Gastroesophageal sphincter (tissue), 4 donors: Measurements from ENCODE around the gene ADGRG3. TPM values are rescaled to one million over a fixed set of nuclear protein-coding genes. Genes with fewer than 3 reads are reported as not detected.

Source experiments
- ATAC-seq: fragments of 150-250 bp; one replicate; pipeline ENCODE4 v1.9.1; 2016; ENCODE audit warnings: mild to moderate bottlenecking, moderate library complexity
- H3K27ac ChIP-seq, 4 donors: fragments of 200-600 bp; sonication (generic) in 3 of 4; 1 replicate in 3 of 4; 2 replicates in 1 of 4; pipeline ENCODE4 v1.5.1; 2016 to 2019
- H3K27me3 ChIP-seq: fragments of 200-600 bp; sonication (generic); one replicate; pipeline ENCODE4 v1.5.1; 2019
- H3K36me3 ChIP-seq, 2 donors: fragments of 200-600 bp; sonication (generic); one replicate each; pipeline ENCODE4 v1.5.1; 2019; ENCODE audit warnings: control low read depth in 1 of 2
- H3K4me1 ChIP-seq, 3 donors: fragments of 200-600 bp; sonication (generic); 1 replicate in 2 of 3; 2 replicates in 1 of 3; pipeline ENCODE4 v1.5.1; 2016 to 2019; ENCODE audit warnings: control low read depth in 2 of 3
- H3K4me3 ChIP-seq, 2 donors: fragments of 200-600 bp; sonication (generic); one replicate each; pipeline ENCODE4 v1.5.1; 2019; ENCODE audit warnings: mild to moderate bottlenecking in 1 of 2, moderate library complexity in 1 of 2
- H3K9me3 ChIP-seq, 3 donors: fragments of 200-600 bp; sonication (generic); one replicate each; pipeline ENCODE4 v1.5.1; 2017 to 2019; ENCODE audit warnings: control low read depth in 2 of 3
- EP300 ChIP-seq: sonication (generic); formaldehyde crosslinking; IDR thresholded peaks from one replicate; pipeline ENCODE4 v1.6.1; 2017; ENCODE audit warnings: antibody characterized with exemption, mild to moderate bottlenecking
- POLR2A ChIP-seq, 2 donors: fragments of 450-650 bp; IDR thresholded peaks; one replicate each; pipeline ENCODE4 v1.6.1; 2017; ENCODE audit warnings: antibody characterized with exemption in 2 of 2, mild to moderate bottlenecking in 2 of 2, moderate library complexity in 1 of 2
- POLR2AphosphoS5 ChIP-seq: sonication (generic); formaldehyde crosslinking; IDR thresholded peaks from one replicate; pipeline ENCODE4 v1.6.1; 2017; ENCODE audit warnings: antibody characterized with exemption
- WGBS, 2 donors: methylation state at CpG; one replicate each; pipeline ENCODE4 v1.1.5; 2018; ENCODE audit warnings: low coverage in 1 of 2; 5-methylcytosine and 5-hydroxymethylcytosine counted together
- total RNA-seq, 4 donors: library from RNA; depleted of rRNA; stranded (reverse); fragments of >200 nt; gene quantifications; one replicate each; pipeline ENCODE4 v1.1.0, GENCODE V29; 2016
- TF ChIP-seq, protein P1 (sequence below), 4 experiments: fragments of 200-600 bp in 2 of 4; fragments of 450-650 bp in 2 of 4; sonication (generic) in 1 of 4; IDR thresholded peaks; one replicate each; pipeline ENCODE4 v1.5.1; 2017 to 2019; ENCODE audit warnings: antibody characterized with exemption in 4 of 4, mild to moderate bottlenecking in 2 of 4, moderate library complexity in 2 of 4

The ADGRG3 gene
- total RNA-seq, 4 donors from 2014 or later: 0.31 to 7.4 (median 2.2) TPM

- H3K4me3 ChIP-seq: no peak overlapping the region
- TF ChIP-seq, protein P1, sequence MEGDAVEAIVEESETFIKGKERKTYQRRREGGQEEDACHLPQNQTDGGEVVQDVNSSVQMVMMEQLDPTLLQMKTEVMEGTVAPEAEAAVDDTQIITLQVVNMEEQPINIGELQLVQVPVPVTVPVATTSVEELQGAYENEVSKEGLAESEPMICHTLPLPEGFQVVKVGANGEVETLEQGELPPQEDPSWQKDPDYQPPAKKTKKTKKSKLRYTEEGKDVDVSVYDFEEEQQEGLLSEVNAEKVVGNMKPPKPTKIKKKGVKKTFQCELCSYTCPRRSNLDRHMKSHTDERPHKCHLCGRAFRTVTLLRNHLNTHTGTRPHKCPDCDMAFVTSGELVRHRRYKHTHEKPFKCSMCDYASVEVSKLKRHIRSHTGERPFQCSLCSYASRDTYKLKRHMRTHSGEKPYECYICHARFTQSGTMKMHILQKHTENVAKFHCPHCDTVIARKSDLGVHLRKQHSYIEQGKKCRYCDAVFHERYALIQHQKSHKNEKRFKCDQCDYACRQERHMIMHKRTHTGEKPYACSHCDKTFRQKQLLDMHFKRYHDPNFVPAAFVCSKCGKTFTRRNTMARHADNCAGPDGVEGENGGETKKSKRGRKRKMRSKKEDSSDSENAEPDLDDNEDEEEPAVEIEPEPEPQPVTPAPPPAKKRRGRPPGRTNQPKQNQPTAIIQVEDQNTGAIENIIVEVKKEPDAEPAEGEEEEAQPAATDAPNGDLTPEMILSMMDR (IDR thresholded peaks at IDR 0.05): no peak
- no peak for TF ChIP-seq EP300
- no peak for TF ChIP-seq POLR2AphosphoS5
- no peak for TF ChIP-seq POLR2A (IDR thresholded peaks at IDR 0.05)
- H3K9me3 ChIP-seq: no peaks in the 10 kb centered on the region
- H3K27ac ChIP-seq: peak overlapping the region in 1 of 4 donors; percentile 48
- 67% methylated on average over 7 of the region's 9 CpGs; no CpG with 5 or more reads in 1 of the 2 donors for WGBS, 2 donors
- H3K36me3 ChIP-seq: no peaks in the 10 kb centered on the region
- H3K4me1 ChIP-seq: peaks cover 0 to 47% (median 4%) of the 10 kb centered on the region in 3 donors
- H3K27me3 ChIP-seq: peaks cover 32% of the 10 kb centered on the region
- no peak for ATAC-seq
Observed at GRCh38 chr16:57643910-57644309, 24.2 kb upstream of the ADGRG3 start.

DNA sequence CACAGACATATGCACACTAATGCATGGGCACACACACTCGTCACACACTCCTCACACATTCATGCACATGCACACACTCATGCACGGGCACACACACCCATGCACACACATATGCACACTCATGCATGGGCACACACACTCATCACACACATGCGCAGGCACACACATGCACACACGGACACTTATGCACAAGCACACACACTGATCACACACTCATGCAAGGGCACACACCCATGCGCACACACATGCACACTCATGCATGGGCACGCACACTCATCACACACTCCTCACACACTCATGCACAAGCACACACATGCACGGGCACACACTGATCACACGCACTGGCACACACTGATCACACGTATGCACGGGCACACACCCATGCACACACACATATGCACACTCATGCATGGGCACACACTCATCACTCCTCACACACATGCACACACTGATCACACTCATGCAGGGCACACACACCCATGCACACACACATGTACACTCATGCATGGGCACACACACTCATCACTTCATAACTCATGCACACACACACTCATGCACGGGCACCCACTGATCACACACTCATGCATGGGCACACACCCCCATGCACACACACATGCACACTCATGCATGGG, 23.6 kb upstream of the ADGRG3 start:
- no peak for ATAC-seq

DNA sequence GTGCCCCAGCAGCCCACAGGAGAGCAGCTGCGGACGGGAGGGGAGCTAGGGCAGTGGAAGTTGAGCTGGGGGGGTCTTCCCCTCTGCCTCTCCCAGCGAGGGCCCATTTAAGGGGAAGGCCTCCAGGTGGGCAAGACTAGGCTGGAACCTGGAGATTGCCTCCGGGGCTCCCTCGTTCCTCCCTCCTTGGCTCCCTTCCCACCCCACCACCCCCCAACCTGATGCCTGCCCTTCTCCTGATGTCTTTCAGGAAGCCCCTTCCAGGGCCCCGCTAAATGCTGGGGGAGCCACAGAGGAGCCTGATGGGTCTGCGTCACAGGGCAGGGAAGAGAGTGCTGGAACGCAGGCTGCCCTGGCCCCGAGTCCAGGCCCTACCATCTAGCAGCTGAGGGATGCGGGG, 22.9 kb upstream of the ADGRG3 start:
- Histone ChIP-seq H3K9me3 (no peaks in the 10 kb centered on the region), H3K4me1 (peaks cover 0 to 42% (median 4%) of the 10 kb centered on the region in 3 donors), H3K27ac (peak overlapping the region in 3 of 4 donors; percentile 31 to 65 (median 43)), H3K27me3 (peaks cover 37% of the 10 kb centered on the region), H3K4me3 (no peak overlapping the region), H3K36me3 (no peaks in the 10 kb centered on the region)
- no peak for ATAC-seq
- TF ChIP-seq EP300 (no peak), POLR2AphosphoS5 (no peak), POLR2A (IDR thresholded peaks at IDR 0.05) (no peak)
- TF ChIP-seq, protein P1 (IDR thresholded peaks at IDR 0.05): no peak
- no CpG with 5 or more reads among the region's 10 CpGs for WGBS, 2 donors

More for the DNA sequence above, 23.6 kb upstream of the ADGRG3 start:
- TF ChIP-seq POLR2AphosphoS5: no peak
- no peak for TF ChIP-seq EP300
- no peak for TF ChIP-seq POLR2A (IDR thresholded peaks at IDR 0.05)
- TF ChIP-seq, protein P1 (IDR thresholded peaks at IDR 0.05): no peak
- peaks cover 37% of the 10 kb centered on the region for H3K27me3 ChIP-seq
- WGBS, 2 donors: 93 to 98% methylated on average over 6 to 8 of the region's 11 CpGs
- no peaks in the 10 kb centered on the region for H3K36me3 ChIP-seq
- H3K4me3 ChIP-seq: no peak overlapping the region
- no peak overlapping the region for H3K27ac ChIP-seq
- peaks cover 0 to 42% (median 4%) of the 10 kb centered on the region in 3 donors for H3K4me1 ChIP-seq
- H3K9me3 ChIP-seq: no peaks in the 10 kb centered on the region

DNA sequence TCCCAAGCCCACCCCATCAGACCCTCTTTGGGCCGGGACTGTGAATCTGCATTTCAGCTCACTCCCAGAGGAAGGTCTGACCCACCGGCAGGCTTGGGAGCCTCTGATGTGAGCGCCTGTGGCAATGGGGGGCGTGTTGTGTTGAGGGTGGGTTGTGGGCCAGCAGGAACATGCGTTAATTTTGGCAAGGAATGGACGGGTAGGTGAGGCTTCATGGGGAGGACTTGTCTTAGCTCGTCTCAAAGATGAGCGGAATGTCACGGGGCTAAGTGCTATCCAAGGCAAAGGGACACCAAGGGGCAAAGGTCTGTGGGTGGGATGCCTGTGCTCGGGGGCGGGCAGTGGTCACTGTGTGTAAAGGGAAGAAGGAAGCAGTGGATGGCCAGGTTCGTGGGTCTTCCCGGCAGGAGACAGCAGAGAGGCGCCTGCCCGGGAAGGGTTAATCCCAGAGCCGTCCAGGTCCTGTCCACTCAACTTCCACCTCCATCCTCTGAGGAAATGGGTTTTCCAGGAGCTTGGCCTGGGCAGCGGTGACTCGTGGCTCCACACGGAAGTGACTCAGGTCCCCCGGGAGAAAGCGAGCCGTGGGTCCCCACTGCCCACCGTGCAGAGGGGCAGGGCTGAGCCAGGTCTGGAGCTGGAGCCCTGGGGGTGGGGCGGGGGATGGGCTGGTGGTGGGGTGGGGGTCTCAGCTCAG, 22.3 kb upstream of the ADGRG3 start:
- 53 to 64% methylated on average over 5 to 9 of the region's 24 CpGs for WGBS, 2 donors
- Histone ChIP-seq H3K36me3 (no peaks in the 10 kb centered on the region), H3K27ac (peak overlapping the region in 3 of 4 donors; percentile 63 to 66 (median 65)), H3K27me3 (peaks cover 37% of the 10 kb centered on the region), H3K4me1 (peaks cover 0 to 42% (median 4%) of the 10 kb centered on the region in 3 donors), H3K9me3 (no peaks in the 10 kb centered on the region), H3K4me3 (no peak overlapping the region)
- ATAC-seq: peak; percentile 57
- TF ChIP-seq EP300: no peak
- peak; percentile 26 for TF ChIP-seq POLR2AphosphoS5
- no peak for TF ChIP-seq POLR2A (IDR thresholded peaks at IDR 0.05)
- TF ChIP-seq, protein P1 (IDR thresholded peaks at IDR 0.05): no peak
